Measurements from ENCODE around the gene HIPK2. TPM values are rescaled to one million over a fixed set of nuclear protein-coding genes. Genes with fewer than 3 reads are reported as not detected.

Gene HIPK2
- total RNA-seq, 1 experiment from 2014 or later = 30.7 TPM

DNA sequence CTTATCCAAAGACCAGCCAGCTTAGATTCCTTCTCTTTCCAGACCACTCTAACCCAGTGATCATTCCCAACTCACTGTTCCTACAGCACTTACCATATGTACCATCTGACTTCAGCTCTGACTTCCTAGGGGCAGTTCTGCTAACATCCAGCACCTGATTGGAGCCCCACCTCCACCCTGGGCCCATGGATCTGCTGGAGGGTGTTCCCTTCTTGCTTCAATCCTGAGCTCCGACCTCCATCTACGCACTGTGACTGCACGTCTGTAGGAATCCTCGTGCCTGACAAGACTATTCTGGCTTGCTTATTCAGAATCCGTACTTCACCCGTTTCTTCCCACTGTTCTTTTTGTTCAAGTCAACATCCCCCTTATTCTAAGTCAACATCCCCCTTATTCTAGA, 57.6 kb downstream of the HIPK2 start:
- intact Hi-C loops (cut with micrococcal nuclease; ENCODE audit: unreplicated experiment) = no loop called here
- POLR2A ChIA-PET (ENCODE audit: low non-redundant PET) = no interaction called here

DNA sequence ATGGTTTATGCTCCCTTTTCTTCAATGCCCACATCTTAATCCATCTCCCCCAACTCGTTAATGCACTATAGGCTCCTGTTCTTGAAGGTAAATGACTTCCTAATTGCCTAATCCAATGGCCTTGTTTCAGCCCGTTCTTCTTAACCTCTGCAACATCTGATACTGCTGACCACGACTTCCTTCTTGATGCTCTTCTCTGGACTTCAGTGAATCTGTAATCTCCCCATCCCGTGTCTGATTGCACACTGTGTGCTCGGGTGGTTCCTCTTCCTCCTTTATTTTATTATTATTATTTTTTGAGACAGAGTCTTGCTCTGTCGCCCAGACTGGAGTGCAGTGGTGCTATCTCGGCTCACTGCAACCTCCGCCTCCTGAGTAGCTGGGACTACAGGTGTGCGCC, 58.9 kb downstream of the HIPK2 start:
- Histone ChIP-seq H3K27ac (ENCODE audit: low read depth, low read length, poor library complexity, severe bottlenecking) (no peak overlapping the region), H3K4me3 (ENCODE audit: low read depth, low read length, poor library complexity, severe bottlenecking) (no peak overlapping the region), H3K4me1 (ENCODE audit: insufficient read depth, low read length, poor library complexity, severe bottlenecking) (no peaks in the 10 kb centered on the region), H3K36me3 (ENCODE audit: insufficient read depth, low read length, poor library complexity, severe bottlenecking) (peaks cover 6% of the 10 kb centered on the region), H3K27me3 (replicated peaks; ENCODE audit: insufficient read depth, low read depth, low read length, poor library complexity) (no peaks in the 10 kb centered on the region), H3K9me3 (ENCODE audit: low read depth, low read length, poor library complexity, severe bottlenecking) (no peaks in the 10 kb centered on the region)
- intact Hi-C loops (cut with micrococcal nuclease; ENCODE audit: unreplicated experiment) = no loop called here
- ChIA-PET CTCF (no interaction called here), POLR2A (ENCODE audit: low non-redundant PET) (no interaction called here)
- BruUV-seq (replicated peaks) = no TSS peak
- no peak for TF ChIP-seq EZH2 (IDR thresholded peaks at IDR 0.05; ENCODE audit: borderline replicate concordance, low read depth, low read length, poor library complexity, severe bottlenecking)
- TF ChIP-seq, protein P1, sequence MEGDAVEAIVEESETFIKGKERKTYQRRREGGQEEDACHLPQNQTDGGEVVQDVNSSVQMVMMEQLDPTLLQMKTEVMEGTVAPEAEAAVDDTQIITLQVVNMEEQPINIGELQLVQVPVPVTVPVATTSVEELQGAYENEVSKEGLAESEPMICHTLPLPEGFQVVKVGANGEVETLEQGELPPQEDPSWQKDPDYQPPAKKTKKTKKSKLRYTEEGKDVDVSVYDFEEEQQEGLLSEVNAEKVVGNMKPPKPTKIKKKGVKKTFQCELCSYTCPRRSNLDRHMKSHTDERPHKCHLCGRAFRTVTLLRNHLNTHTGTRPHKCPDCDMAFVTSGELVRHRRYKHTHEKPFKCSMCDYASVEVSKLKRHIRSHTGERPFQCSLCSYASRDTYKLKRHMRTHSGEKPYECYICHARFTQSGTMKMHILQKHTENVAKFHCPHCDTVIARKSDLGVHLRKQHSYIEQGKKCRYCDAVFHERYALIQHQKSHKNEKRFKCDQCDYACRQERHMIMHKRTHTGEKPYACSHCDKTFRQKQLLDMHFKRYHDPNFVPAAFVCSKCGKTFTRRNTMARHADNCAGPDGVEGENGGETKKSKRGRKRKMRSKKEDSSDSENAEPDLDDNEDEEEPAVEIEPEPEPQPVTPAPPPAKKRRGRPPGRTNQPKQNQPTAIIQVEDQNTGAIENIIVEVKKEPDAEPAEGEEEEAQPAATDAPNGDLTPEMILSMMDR (conservative IDR thresholded peaks at IDR 0.05; ENCODE audit: low read depth, low read length) = no peak
- no peak for DNase-seq (ENCODE audit: low spot score)

More for the DNA sequence above, 57.6 kb downstream of the HIPK2 start:
- no peak for DNase-seq (ENCODE audit: low spot score)
- no peaks in the 10 kb centered on the region for H3K27me3 ChIP-seq (replicated peaks; ENCODE audit: insufficient read depth, low read depth, low read length, poor library complexity)
- no peak overlapping the region for H3K4me3 ChIP-seq (ENCODE audit: low read depth, low read length, poor library complexity, severe bottlenecking)
- CTCF ChIA-PET = no interaction called here
- peaks cover 6% of the 10 kb centered on the region for H3K36me3 ChIP-seq (ENCODE audit: insufficient read depth, low read length, poor library complexity, severe bottlenecking)
- H3K9me3 ChIP-seq (ENCODE audit: low read depth, low read length, poor library complexity, severe bottlenecking) = no peaks in the 10 kb centered on the region
- no peak overlapping the region for H3K27ac ChIP-seq (ENCODE audit: low read depth, low read length, poor library complexity, severe bottlenecking)
- no TSS peak for BruUV-seq (replicated peaks)
- no peaks in the 10 kb centered on the region for H3K4me1 ChIP-seq (ENCODE audit: insufficient read depth, low read length, poor library complexity, severe bottlenecking)
- TF ChIP-seq EZH2 (IDR thresholded peaks at IDR 0.05; ENCODE audit: borderline replicate concordance, low read depth, low read length, poor library complexity, severe bottlenecking) = no peak
- TF ChIP-seq, protein P1 (conservative IDR thresholded peaks at IDR 0.05; ENCODE audit: low read depth, low read length) = no peak

DNA sequence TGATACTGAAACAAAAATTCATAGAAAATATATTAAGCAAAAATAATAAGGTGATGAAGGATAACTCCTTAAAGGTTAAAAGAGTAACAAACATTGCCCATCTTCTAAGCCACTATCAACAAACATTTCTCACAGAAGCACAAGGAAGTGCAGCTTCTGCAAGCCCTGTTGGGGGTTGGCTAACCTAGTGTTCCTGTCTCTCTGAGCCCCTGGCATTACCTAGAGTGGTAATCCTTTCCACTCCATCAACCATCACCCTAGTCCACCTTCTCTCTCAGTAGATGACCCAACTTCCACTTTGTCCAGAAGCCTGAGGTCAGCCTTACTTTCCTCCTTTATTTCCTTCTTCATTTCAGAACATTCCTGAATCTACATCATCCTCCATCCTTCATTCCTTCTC, 59.7 kb downstream of the HIPK2 start:
- Histone ChIP-seq H3K9me3 (ENCODE audit: low read depth, low read length, poor library complexity, severe bottlenecking) (no peaks in the 10 kb centered on the region), H3K27me3 (replicated peaks; ENCODE audit: insufficient read depth, low read depth, low read length, poor library complexity) (no peaks in the 10 kb centered on the region), H3K36me3 (ENCODE audit: insufficient read depth, low read length, poor library complexity, severe bottlenecking) (peaks cover 6% of the 10 kb centered on the region), H3K4me1 (ENCODE audit: insufficient read depth, low read length, poor library complexity, severe bottlenecking) (no peaks in the 10 kb centered on the region), H3K27ac (ENCODE audit: low read depth, low read length, poor library complexity, severe bottlenecking) (no peak overlapping the region), H3K4me3 (ENCODE audit: low read depth, low read length, poor library complexity, severe bottlenecking) (no peak overlapping the region)
- BruUV-seq (replicated peaks) = no TSS peak
- ChIA-PET CTCF (no interaction called here), POLR2A (ENCODE audit: low non-redundant PET) (no interaction called here)
- DNase-seq (ENCODE audit: low spot score) = no peak
- TF ChIP-seq, protein P1 (conservative IDR thresholded peaks at IDR 0.05; ENCODE audit: low read depth, low read length) = no peak
- no peak for TF ChIP-seq EZH2 (IDR thresholded peaks at IDR 0.05; ENCODE audit: borderline replicate concordance, low read depth, low read length, poor library complexity, severe bottlenecking)
- intact Hi-C loops (cut with micrococcal nuclease; ENCODE audit: unreplicated experiment) = no loop called here
